GDM1 (cell line): ENCODE measurements around the gene PCGF1.
"Not testable (repeated sequence)": the region's sequence is repeated elsewhere in the genome, so short reads cannot be mapped to it uniquely, and the experiment has no call there.

Experiments used
- DNase-seq: peaks from one replicate; lab custom pipeline; 2025; lab: John Stamatoyannopoulos, UW

PCGF1 gene

DNA sequence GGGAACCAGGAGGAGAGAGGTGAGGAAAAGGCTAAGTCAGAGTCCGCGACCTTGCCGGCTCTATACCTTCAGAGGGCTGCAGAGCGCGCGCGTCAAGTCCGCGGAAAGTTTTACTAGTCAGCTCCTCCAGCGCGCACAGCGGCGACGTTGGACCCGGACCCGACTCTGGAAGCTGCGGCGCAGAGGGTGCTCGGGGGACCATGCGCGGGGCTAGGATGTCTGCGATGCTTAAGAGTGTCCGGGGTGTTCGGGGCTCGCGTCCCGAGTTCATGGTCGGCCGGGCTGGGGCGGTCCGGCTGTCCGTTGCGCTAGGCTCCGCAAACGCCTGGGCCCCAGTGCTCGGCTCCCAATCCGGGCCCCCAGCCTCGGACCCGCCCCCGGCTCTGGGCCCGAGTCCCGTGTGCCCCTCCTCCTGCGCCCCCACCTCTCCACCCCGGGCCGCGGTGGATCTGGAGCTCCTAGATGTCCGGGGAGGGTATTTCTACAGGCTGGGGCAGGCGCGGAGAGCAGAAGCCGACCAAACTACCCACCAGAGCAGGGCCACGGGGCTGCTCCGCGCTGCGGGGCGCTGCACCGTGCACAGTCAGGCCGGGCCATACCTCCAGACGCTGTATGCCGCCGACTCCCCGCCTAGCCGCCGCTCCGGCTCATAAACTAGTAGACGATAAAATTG is 8.1 kb downstream of the PCGF1 start, which contains the start of gene LBX2:
Gene LBX2, minus strand, starts transcription at position 337 of the 673 bp plus-strand sequence. Its CDS starts 66 bp downstream, at position 271.
- no peak for DNase-seq

DNA sequence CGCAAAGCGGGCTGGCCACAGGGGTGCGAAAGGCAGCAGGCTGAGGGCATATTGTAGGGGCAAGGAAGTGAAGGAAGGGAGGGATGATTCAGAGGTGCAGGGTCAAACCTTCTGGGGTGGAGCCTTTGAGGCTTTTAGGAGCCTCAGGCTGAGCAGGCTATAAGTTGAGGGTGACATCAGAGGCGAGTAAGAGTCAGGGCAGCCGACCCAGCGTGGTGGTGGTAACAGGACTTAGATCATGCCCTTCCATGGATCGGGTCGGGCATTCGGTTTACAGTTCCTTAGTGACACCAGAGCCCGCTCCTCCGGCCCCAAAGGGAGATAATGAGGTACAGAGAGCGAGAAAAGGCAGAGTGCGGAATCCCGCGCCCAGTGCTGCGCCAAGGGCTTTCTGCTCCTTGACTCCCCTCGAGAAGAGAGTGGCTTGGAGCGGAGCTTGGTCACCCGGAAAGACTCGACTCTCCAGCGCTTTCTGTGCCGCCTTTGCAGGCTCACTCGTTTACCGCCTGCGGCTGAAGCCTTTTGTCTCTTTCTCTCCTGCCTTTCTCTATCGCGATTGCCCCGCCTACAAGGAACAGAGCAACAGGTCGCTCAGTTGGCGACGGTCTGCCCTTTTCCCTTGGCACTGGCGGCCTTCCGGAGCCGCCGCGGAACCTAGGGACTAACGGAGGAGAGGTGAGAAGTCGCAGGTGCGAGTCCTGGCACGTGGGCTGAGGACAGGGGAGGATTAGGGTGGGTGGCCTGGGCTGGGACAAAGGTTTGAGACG is 8.8 kb downstream of the PCGF1 start:
- no peak for DNase-seq

DNA sequence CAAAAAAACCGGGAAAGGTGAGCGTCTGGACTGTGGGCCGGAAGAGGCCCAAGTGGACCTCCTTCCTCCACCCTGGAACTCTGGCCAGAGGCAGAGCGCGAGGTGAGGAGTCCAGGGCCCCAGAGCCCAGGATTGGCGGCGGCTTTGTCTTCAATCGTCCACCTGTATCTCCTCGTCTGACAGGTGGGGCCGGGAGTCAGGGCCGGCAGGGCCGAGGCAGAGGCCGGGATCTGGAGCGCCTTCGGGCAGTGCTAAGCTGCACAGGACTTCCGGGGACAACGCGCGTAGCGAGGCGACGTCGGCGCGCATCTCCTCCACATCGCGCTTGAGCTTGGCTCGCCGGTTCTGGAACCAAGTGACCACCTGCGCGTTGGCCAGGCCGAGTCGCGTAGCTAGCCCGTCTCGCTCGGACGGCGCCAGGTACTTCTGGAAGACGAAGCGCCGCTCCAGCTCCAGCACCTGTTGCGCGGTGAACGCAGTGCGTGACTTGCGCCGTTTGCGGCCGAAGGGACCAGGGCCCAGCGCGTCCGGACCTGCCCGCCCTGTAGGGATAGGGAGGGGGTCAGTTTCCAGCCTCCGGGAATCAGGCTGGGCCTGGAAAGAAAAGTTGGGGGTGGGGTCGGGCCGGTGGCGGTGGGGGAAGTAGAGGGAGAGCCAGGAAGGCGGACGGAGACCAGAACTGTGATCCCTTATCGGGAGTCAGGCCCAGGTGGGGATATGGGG is 9.6 kb downstream of the PCGF1 start:
- no peak for DNase-seq

DNA sequence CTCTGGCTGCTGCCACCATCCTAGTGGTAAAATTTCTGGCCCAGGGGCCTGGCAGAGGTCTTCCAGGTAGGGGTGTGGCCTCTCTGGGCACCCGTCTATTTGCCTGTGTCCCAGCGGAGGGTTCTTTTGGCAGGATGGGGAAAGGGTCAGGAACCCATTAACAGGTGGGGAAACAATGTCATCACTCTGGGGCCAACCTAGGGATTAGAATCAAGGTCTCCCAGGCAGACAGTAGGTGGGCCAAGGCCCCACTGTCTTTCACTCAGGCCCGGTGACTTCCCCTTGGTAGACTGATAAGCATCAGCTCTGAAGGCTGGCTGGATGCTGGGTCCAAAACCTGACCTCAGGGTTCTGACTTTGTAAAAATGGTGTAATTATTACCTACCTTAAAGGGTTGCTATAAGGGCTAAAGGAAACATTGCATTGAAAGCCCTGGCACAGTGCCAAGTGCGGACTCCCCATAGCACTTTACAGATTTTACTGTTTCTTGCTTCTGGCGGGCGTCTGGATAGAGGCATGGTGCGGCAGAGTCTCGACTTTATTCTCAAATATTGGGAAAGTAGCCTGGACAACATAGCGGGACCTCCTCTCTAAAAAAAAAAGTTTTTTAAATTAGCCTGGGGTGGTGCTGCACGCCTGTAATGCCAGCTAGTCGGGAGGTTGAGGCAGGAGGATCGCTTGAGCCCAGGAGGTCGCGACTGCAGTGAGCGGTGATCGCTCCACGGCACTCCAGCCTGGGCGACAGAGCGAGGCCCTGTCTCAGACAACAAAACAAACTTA is 10.3 kb downstream of the PCGF1 start:
- DNase-seq: no peak

DNA sequence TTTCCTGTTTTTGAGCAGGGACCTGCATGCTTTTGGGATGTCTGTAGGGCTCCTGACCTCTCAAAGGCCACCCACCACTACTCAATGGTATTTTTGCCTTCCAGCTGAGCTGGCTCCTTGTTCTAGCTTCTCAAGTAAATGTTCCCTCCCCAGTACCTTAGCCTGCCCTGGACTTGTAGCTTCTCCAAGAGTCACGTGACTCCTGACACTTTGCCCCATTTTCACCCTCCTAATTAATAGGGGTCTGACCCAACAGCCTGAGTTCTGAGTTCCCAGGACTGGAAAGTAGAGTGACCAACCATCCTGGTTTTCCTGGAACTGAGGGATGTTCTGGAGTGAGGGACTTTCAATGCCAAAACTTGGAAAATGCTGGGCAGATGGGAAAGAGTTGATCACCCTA is 12.1 kb downstream of the PCGF1 start:
- no peak for DNase-seq

DNA sequence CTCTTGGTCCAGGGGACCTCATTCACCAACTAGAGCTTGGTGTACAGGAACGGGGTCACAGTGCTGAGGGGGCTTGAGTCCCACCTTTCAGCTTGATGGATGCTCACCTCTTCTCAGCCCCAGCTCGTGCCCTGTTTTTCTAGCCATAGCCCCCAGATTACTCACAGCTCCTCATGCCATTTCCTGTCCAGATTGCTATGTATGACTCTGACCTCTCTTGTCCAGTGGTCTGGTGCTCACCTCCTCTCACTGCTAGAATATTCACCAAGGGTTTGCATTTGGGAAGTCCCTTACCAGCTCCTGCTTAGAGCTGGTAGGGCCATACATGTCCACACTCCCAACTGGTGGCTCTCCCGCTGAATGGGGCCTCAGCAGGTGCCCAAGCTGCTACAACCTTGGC is 13.9 kb downstream of the PCGF1 start:
- no peak for DNase-seq

DNA sequence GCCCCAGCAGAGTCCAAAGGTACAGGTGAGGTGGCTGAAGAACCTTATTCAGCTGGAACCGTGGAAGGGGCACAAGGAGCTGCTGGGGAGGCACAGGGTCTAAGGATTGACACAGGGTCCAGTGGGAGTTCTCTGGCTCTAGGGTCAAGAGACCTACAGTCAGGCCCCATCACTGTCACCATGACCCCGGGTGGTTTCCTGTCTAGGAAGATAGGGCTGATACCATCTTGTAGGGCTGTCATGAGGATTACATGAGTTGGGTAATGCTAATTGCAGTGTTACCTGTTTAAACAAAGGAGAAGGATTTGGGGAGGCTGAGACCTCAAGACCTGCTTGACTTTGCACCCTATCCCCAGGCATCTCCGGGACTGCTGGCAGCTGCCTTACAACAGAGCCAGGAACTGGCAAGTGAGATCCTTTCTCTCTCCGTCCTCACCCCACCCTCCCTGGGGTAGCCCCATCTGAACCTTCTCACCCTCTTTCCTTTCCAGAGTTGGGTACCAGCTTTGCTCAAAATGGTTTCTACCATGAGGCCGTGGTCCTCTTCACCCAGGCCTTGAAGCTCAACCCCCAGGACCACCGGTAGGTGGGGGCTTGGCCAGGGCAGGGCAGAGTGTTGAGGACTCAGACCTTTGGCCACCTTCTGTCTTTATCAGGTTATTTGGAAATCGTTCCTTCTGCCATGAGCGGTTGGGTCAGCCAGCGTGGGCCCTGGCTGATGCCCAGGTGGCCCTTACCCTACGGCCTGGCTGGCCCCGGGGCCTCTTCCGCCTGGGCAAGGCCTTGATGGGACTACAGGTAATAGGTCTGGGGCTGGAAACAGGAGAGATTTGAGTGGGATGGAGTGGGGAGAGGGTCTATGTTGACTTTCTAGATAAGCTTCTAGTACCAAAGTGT is 15.6 kb downstream of the PCGF1 start:
- no peak for DNase-seq

DNA sequence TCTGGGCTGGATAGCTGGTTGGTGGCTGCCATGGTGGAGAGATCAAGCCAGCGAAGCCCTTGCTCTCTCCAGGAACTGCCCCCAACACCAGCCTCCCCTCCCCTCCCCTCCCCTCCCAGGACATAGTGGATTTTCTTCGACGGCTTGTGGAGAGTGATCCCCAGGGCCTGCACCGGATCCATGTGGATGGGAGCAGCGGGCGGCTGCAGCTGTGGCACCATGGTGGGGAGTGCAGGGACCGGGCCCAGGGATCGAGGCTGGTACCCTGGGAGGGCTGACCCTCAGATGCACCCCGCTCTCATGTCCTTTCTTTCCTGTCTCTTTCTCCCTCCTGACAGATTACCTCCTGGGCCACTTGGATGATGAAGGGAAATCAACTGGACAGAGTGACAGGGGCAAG is 17.6 kb downstream of the PCGF1 start:
- DNase-seq: no peak

DNA sequence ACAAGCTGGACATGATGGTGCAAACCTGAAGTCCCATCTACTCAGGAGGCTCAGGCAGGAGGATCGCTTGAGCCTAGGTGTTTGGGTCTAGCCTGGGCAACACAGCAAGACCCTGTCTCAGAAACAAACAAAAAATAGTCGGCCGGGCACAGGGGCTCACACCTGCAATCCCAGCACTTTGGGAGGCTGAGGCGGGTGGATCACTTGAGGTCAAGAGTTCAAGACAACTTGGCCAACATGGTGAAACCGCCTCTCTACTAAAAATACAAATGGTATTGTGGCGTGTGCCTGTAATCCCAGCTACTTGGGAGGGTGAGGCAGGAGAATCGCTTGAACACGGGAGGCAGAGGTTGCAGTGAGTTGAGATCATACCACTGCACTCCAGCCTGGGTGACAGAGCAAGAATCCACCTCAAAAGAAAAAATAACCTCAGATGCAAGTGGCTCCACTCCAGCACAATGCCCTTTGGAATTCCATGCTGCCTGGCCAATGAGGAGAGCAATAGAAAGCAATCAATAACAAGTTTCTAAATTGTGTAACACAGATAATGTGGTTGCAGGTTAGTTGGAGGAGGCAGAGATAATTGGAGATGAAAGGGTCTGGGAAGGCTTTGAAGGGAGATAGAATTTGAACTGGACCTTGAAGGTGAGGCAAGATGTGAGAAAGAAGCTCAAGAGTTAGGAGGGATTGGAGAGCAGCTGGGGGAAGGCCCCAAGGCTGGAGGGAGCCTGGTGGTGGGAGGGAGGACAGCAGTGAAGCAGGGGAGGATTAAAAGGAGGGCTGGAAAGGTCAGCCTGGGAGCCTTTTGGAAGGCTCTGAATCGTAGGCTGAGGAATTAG is 18.6 kb downstream of the PCGF1 start:
- DNase-seq: no peak

DNA sequence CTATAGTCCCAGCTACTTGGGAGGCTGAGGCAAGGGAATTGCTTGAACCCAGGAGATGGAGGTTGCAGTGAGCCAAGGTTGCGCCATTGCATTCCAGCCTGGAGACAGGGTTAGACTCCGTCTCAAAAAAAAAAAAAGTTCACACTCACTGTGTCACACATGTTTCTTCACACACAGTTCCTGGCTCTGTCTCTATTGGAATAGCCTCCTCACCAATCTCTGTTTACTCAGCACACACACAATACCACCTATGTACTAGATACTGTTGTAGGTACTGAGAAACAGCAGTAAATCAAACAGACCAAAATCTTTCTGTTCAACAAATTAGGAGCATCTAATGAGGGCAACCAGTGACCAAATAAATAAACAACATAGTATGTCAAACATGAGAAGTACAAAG is 21.4 kb downstream of the PCGF1 start:
- DNase-seq: no peak

DNA sequence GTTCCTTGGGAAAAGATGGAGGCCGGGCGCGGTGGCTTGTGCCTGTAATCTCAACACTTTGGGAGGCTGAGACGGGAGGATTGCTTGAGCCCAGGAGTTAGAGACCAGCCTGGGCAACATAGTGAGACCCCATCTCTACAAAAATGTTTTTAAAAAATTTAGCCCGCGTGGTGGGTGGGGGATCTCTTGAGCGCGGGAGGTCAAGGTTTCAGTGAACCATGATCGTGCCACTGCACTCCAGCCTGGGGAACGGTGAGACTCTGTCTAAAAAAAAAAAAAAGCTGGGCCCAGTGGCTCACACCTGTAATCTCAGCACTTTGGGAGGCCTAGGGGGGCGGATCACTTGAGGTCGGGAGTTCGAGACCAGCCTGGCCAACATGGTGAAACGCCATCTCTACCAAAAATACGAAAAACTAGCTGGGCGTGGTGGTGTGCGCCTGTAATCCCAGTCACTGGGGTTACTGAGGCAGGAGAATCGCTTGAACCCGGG is 23.8 kb downstream of the PCGF1 start:
- DNase-seq: not testable (repeated sequence)

DNA sequence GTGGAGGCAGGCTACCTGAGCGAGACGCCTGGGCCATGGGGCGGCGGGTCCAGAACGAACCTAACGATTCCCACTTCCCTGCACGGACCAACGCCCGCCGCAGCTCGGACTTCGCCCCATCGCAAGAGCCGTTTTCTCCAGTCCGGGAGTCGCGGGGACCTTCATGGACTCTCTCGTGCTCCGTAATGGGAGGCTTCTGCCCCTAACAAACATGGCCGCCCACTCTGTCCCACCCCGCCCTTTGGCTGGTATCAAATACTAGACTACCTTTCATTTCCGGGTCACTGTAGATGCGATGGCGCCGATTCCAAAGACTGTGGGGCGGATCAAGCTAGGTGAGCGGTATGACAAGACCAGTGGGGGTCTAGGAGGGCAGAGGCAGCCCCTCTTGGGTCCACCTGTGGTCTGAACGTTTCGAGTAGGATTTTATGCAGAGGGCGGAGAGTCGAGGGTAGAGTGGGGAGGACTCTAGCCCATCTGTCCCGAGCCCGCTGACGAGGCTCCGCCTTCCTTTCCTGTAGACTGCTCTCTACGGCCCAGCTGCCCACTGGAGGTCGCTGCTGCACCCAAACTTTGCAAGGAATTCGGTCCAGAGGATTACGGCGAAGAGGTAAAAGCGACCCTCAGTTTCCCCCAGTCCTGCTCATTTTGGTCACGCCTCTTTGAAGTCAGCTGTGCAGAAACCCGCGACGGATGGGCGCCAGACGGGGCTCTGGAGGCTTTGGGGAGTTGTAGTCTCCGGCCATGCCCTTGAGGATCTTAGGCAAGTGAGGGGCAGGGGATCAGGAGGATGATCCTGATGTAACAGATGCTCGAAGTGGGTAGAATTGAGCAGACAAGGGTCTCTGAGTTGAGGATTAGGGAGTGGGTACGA is 24.5 kb downstream of the PCGF1 start, which contains the start of the genes CCDC142 and TTC31:
Gene CCDC142, minus strand, starts transcription at position 198 of the 874 bp plus-strand sequence. Its CDS starts 161 bp downstream, at position 37.
Gene TTC31, plus strand, starts transcription at position 281 of the 874 bp plus-strand sequence. Its CDS starts 15 bp downstream, at position 296.
- peak; percentile 87 for DNase-seq

DNA sequence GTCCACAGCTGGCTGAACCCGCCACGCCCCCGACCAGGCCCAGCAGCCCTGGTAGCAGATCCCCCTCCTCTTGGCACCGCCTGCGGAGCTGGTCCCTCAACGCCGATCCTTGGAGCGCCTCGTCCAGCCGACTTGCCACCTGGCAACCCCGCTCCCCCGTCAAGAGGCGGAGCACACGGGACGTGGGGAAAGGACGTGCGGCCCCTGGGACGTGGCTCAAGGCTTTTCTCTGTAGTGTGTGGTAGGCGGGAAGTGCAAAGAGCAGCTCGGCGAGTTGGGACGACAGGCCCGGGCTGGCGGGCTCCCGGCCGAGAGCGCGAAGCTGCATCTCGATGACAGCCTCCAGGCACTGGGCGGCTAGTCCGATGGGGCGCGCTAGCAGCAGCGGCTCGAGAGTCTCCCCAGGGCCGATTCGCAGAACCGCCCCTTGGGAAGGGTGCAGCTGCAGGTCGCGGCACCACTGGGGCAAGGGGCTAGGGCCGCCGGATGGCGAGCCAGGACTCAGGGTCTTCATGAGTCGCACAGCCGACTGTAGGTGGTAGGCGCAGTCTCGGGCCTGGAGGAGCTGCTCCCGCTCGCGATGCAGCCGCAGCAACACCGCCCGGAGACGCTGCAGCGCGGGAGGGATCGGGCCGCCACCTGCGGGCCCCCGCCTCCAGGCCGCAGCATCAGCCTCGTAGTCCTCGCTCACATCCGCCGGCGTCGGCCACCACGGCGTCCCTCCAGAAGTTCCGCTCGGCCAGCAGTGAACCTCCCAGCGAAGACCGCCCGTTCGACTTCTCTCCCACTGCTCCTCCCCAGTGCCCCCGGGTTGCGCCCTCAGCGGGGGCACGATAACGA is 25.3 kb downstream of the PCGF1 start:
- DNase-seq: no peak

DNA sequence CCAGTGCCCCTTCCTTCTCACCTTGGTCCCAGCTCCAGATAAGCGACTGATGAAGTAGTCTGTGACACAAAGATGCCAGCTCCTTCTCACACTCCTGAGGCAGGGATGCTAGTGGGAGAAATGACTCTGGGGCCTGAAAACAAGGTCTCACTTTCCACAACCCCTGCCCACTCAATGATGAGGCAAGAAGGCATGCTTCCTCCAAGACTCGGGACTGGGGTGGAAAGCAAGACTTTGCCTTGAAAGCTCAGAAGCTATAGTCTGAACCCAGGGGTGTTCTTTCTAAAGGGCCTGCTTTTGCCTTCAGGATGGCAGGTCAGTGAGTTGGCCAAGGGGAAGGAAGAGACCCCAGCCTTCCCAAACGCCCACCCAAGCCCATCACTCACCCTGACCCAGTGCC is 26.1 kb downstream of the PCGF1 start:
- DNase-seq: no peak

DNA sequence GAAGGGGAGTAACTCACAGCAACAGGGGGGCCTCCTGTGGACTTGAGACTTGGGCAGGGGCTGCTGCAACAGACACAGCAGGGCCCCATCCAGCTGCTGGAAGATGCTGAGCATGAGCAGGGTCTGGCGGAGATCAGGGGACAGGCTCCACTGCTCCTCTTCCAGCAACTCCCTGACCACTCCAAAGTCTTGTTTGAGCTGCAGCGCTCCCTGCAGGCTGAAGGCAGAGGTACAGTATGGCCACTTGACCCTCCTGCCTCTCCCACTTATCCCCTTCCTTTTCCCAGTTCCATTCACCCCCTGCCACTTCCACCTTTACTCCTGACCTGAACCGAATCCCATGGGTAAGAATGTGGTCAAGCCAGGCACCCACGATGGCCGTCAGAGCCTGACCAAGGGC is 32.6 kb downstream of the PCGF1 start:
- DNase-seq: no peak

DNA sequence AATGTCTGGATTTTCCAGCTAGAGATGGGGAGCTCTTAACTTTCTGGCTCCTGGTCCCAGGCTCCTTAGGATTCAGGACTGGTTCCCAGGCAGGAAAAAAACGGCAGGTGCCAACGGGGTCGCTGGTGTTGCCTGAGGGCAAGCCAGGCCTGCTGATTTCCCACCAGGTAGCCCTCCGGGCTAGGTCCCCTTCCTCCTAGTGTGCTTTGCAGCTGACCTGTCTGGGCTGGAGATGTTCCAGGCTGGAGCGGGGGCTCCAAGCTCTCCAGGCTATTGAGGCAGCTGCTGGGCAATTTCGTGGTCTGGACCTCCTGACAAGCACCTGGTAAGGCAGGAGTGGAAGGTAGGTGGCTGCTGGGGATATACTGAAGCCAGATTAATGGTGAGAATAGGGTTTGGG is 33.0 kb downstream of the PCGF1 start:
- no peak for DNase-seq

DNA sequence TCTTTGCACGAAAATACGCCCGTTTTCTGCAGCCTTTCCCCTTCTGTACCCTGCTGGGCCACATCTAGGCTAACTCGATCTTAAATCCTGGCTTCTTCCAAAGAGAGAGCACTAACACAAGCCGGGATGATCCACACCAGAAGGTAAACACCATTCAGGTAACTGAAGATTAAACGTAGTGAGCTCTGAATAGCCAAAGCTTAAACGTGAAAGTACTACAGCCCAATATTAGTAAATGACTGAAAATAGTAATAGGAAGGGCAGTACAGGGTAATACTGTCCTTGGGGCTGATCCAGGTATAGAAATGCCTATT is 34.6 kb downstream of the PCGF1 start:
- DNase-seq: no peak
